Type B pancreatic cell (in vitro differentiated cells): ENCODE measurements around the gene MEGF6. TPM values are rescaled to one million over a fixed set of nuclear protein-coding genes. Genes with fewer than 3 reads are reported as not detected.

ENCODE experiments used
- DNase-seq: peaks from one replicate; pipeline ENCODE4 v3.0.0; 2021; ENCODE audit warnings: mixed read lengths; ENCODE audit not compliant: unreplicated experiment; ENCODE audit errors: extremely low spot score
- H3K27ac Mint-ChIP-seq: 2 replicates; pipeline ENCODE4 v1.8.0; 2021; ENCODE audit warnings: mild to moderate bottlenecking, mixed read lengths
- H3K27me3 Mint-ChIP-seq: 2 replicates; pipeline ENCODE4 v1.8.0; 2021; ENCODE audit warnings: mixed read lengths
- H3K36me3 Mint-ChIP-seq: 2 replicates; pipeline ENCODE4 v1.8.0; 2021; ENCODE audit warnings: mixed read lengths
- H3K4me1 Mint-ChIP-seq: one replicate; pipeline ENCODE4 v1.8.0; 2021; ENCODE audit warnings: mixed read lengths; ENCODE audit not compliant: unreplicated experiment
- H3K4me3 Mint-ChIP-seq: 2 replicates; pipeline ENCODE4 v1.8.0; 2021; ENCODE audit warnings: mild to moderate bottlenecking, mixed read lengths
- H3K9me3 Mint-ChIP-seq: 2 replicates; pipeline ENCODE4 v1.8.0; 2021; ENCODE audit warnings: mixed read lengths
- CTCF ChIP-seq: fragments of 200-600 bp; sonication (generic); conservative IDR thresholded peaks from 2 replicates; pipeline ENCODE4 v1.5.0; 2021; ENCODE audit warnings: antibody characterized with exemption, mild to moderate bottlenecking
- total RNA-seq: library from RNA; stranded (reverse); gene quantifications from 2 replicates; pipeline ENCODE4 v1.2.1, GENCODE V29; 2021; ENCODE audit warnings: low replicate concordance

The MEGF6 gene
- total RNA-seq, 1 donor from 2014 or later, result 61.7 TPM

GRCh38 chr1:3451994-3452865, 159.1 kb downstream of the MEGF6 start:
- Mint-ChIP-seq H3K4me3 (no peak overlapping the region), H3K27ac (peak overlapping the region; percentile 40), H3K27me3 (peaks cover 8% of the 10 kb centered on the region), H3K9me3 (no peaks in the 10 kb centered on the region), H3K36me3 (no peaks in the 10 kb centered on the region), H3K4me1 (peaks cover 5% of the 10 kb centered on the region)
- no peak for TF ChIP-seq CTCF
- DNase-seq, result no peak

- Mint-ChIP-seq H3K27ac (no peak overlapping the region), H3K27me3 (peaks cover 8% of the 10 kb centered on the region), H3K4me1 (no peaks in the 10 kb centered on the region), H3K9me3 (no peaks in the 10 kb centered on the region), H3K4me3 (no peak overlapping the region), H3K36me3 (no peaks in the 10 kb centered on the region)
- no peak for DNase-seq
- TF ChIP-seq CTCF, result no peak
Observed at GRCh38 chr1:3450983-3451382, 160.3 kb downstream of the MEGF6 start.

GRCh38 chr1:3450202-3450863, 161.0 kb downstream of the MEGF6 start:
- Mint-ChIP-seq H3K9me3 (no peaks in the 10 kb centered on the region), H3K4me1 (no peaks in the 10 kb centered on the region), H3K36me3 (no peaks in the 10 kb centered on the region), H3K27me3 (peaks cover 8% of the 10 kb centered on the region), H3K4me3 (no peak overlapping the region), H3K27ac (no peak overlapping the region)
- no peak for DNase-seq
- TF ChIP-seq CTCF, result no peak

- Mint-ChIP-seq H3K9me3 (no peaks in the 10 kb centered on the region), H3K4me1 (peaks cover 16% of the 10 kb centered on the region), H3K4me3 (no peak overlapping the region), H3K27me3 (peaks cover 27% of the 10 kb centered on the region), H3K36me3 (no peaks in the 10 kb centered on the region), H3K27ac (no peak overlapping the region)
- no peak for DNase-seq
- TF ChIP-seq CTCF, result no peak
Observed at GRCh38 chr1:3444736-3445135, 166.6 kb downstream of the MEGF6 start.

GRCh38 chr1:3444298-3444697, 167.0 kb downstream of the MEGF6 start:
- Mint-ChIP-seq H3K4me1 (peaks cover 16% of the 10 kb centered on the region), H3K36me3 (no peaks in the 10 kb centered on the region), H3K4me3 (no peak overlapping the region), H3K27ac (no peak overlapping the region), H3K9me3 (no peaks in the 10 kb centered on the region), H3K27me3 (peaks cover 23% of the 10 kb centered on the region)
- no peak for DNase-seq
- TF ChIP-seq CTCF, result no peak
